Brain pericyte (primary cell): Measurements from ENCODE around the gene UBL4A.

ENCODE experiments used
- DNase-seq: peaks from one replicate; pipeline ENCODE4 v3.0.0-alpha.2; 2012; ENCODE audit warnings: low read depth, low spot score

The UBL4A gene

GRCh38 chrX:154463611-154464220 is 22.7 kb downstream of the UBL4A start:
- DNase-seq = no peak

GRCh38 chrX:154462396-154462795 is 24.0 kb downstream of the UBL4A start:
- no peak for DNase-seq

GRCh38 chrX:154460326-154460725 is 26.1 kb downstream of the UBL4A start:
- DNase-seq = no peak

GRCh38 chrX:154459832-154460231 is 26.6 kb downstream of the UBL4A start:
- DNase-seq = no peak

- DNase-seq = no peak
Measured at GRCh38 chrX:154458954-154459778, 27.2 kb downstream of the UBL4A start.

DNA sequence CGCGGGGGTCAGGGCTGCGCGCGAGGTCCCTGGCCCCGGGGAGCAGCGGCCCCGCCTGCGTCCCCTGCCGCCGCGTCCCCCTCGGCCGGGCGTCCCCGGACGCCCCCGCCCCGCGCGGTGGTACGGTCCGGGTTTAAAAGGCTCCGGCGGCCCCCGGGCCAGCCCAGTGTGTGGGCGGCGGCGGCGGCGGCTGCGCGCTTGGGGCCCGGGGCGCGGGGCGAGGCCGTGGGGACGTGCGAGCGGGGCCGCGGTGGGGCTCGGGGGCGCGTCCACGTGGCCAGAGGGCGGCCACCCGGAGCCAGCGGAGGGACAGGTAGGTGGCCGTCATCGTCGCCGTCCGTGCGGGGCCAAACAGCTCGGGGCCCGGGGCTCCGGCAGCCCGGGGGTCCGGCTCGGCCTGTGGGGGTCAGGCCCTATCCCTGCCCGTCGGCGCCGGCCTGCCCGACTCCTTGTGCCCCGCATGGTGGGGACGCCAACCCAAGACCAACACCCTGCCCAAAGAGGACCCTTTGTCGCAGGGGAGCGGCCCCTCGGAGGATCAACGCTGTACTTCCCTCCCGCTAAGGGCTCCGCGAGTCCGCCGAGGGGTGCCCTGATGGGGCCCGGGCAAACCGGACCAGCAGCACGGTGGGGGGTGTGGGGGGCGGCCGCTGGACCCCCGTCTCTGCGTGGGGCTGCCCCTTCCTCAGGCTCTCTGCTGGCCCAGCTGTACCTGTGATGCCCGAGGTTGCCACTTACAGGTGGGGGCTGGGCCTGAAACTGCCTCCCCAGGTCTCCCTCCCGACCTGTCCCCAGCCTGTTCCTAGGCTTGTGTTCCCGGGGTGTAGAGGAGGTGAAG is 28.1 kb downstream of the UBL4A start, which contains the start of gene PLXNA3:
TSS of gene PLXNA3 (plus strand) at position 166 of the 838 bp plus-strand sequence. CDS start 1,903 bp downstream, outside the sequence.
- no peak for DNase-seq

- DNase-seq = no peak
Measured at GRCh38 chrX:154457491-154458115, 28.8 kb downstream of the UBL4A start.

DNA sequence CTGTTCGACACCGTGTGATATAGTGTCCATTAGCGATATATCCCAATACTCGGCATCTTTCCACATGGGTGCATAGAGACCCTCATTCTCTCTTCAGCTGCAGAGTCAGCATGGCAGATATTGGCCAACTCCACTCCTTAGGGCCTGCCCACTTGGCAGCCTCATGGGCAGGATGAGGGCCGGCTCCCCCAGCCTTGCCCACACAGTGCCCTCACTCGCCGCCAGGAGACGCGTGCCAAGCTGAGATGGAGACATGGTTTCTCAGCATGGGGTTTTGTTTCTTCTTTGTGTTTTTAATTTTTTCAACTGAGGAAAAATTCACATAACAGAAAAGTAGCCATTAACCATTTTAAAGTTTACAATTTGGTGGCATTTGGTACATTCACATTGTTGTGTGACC is 33.6 kb downstream of the UBL4A start:
- DNase-seq = no peak

DNA sequence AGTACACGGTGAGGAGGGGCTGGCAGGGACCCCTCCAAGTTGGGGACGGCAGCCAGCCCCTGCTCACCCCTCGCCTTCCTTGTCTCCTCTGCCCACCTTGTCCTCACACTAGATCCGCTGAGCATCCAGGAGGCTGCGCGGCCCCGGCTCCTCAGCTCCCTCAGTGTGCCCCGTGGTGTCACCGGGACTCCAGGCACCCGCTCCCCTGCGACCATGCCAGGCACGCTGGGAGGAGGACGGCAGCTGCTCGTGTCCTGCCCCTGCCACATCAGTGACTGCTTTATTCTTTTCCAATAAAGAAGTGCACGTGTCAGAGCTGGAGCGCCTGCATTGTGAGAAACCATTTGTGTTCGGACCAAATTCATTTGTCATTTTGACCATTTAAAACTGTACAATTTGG is 36.1 kb downstream of the UBL4A start:
- no peak for DNase-seq

- no peak for DNase-seq
Measured at GRCh38 chrX:154449618-154450017, 36.8 kb downstream of the UBL4A start.

GRCh38 chrX:154448484-154448883 is 37.9 kb downstream of the UBL4A start:
- DNase-seq = no peak

GRCh38 chrX:154446430-154446829 is 40.0 kb downstream of the UBL4A start:
- no peak for DNase-seq

- no peak for DNase-seq
Measured at GRCh38 chrX:154445776-154446175, 40.6 kb downstream of the UBL4A start.

- no peak for DNase-seq
Measured at GRCh38 chrX:154444755-154445246, 41.6 kb downstream of the UBL4A start.

GRCh38 chrX:154443992-154444754 is 42.2 kb downstream of the UBL4A start, which contains the start of gene FAM50A:
Gene FAM50A (plus strand): TSS chrX:154444141. CDS start chrX:154444236, 95 bp downstream.
- DNase-seq = no peak

GRCh38 chrX:154443479-154443910 is 42.9 kb downstream of the UBL4A start:
- no peak for DNase-seq

DNA sequence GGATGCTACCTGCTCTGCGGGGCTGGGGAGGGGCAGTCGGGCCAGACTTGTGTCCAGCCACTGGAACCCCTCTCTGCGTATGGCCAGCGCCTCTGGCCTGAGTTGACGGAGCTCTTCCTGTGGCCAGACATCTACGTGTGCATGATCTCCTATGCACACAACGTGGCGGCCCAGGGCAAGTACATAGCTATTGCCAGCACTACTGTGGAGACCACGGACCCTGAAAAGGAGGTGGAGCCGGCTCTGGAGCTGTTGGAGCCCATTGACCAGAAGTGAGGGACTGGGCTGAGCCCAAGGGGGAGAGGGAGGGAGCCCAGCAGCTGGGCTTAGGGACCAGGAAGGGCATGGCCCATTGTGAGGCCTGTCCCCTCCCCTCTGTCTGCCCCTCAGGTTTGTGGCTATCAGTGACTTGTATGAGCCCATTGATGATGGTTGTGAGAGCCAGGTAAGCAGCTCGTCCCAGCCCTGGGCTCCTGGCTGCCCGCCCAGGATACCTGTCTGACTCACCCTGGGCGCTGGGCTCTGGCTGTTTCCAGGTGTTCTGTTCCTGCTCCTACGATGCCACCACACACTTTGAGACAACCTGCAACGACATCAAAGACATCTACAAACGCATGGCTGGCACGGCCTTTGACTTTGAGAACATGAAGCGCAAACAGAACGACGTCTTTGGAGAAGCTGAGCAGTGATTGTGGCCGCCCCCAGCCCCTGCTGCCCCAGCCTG is 44.3 kb downstream of the UBL4A start:
- DNase-seq = no peak

DNA sequence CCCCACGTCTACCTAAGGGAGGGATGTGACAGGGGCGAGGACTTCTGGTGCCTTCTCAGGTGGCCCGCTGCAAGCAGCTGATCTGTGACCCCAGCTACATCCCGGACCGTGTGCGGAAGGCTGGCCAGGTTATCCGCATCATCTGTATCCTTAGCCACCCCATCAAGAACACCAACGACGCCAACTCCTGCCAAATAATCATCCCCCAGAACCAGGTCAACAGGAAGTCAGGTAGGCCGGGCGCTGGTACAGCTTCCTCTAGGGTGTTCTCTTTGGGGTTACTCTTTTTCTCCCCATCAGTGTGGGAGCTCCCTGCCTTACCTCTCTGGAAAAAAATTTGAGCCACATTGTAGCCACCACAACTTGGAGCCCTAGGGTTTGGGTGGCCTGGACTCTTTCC is 44.9 kb downstream of the UBL4A start:
- no peak for DNase-seq

GRCh38 chrX:154440623-154441357 is 45.6 kb downstream of the UBL4A start:
- DNase-seq = no peak
